Activated CD4-positive, alpha-beta T cell treated with anti-CD3 and anti-CD28 coated beads for 4 hours (primary cell): ENCODE results near the gene PTPN14.
"Not testable (repeated sequence)": the region's sequence is repeated elsewhere in the genome, so short reads cannot be mapped to it uniquely, and the experiment has no call there.

Experiments used
- DNase-seq, 2 donors: peaks; one replicate each; pipeline ENCODE4 v3.0.0-alpha.2; 2020

Gene PTPN14

GRCh38 chr1:214551436-214552173 is at the start of gene PTPN14:
TSS of gene PTPN14 (minus strand) at chr1:214551602. CDS start at chr1:214464803, 86,799 bp downstream.
- no peak for DNase-seq

GRCh38 chr1:214593158-214593557 is 41.8 kb upstream of the PTPN14 start:
- no peak for DNase-seq

GRCh38 chr1:214591918-214592317 is 40.5 kb upstream of the PTPN14 start:
- DNase-seq = not testable (repeated sequence)

- DNase-seq = no peak
These were observed 39.3 kb upstream of the PTPN14 start for GRCh38 chr1:214590696-214591095.

- DNase-seq = no peak
These were observed 37.7 kb upstream of the PTPN14 start for GRCh38 chr1:214588963-214589597.

- DNase-seq = no peak
These were observed 35.8 kb upstream of the PTPN14 start for GRCh38 chr1:214587165-214587564.

GRCh38 chr1:214586621-214587020 is 35.2 kb upstream of the PTPN14 start:
- no peak for DNase-seq

GRCh38 chr1:214584805-214585766 is 33.7 kb upstream of the PTPN14 start:
- no peak for DNase-seq

GRCh38 chr1:214583824-214584554 is 32.6 kb upstream of the PTPN14 start:
- no peak for DNase-seq

GRCh38 chr1:214583113-214583512 is 31.7 kb upstream of the PTPN14 start:
- DNase-seq = no peak

- DNase-seq = no peak
These were observed 31.0 kb upstream of the PTPN14 start for GRCh38 chr1:214582289-214582891.

- no peak for DNase-seq
These were observed 30.4 kb upstream of the PTPN14 start for GRCh38 chr1:214581785-214582184.

GRCh38 chr1:214579183-214579582 is 27.8 kb upstream of the PTPN14 start:
- DNase-seq = no peak

- DNase-seq = not testable (repeated sequence)
These were observed 24.7 kb upstream of the PTPN14 start for GRCh38 chr1:214576120-214576519.

GRCh38 chr1:214574598-214575411 is 23.4 kb upstream of the PTPN14 start:
- DNase-seq = no peak

- DNase-seq = no peak
These were observed 22.2 kb upstream of the PTPN14 start for GRCh38 chr1:214573386-214574318.

GRCh38 chr1:214571281-214571680 is 19.9 kb upstream of the PTPN14 start:
- DNase-seq = no peak

- DNase-seq = no peak
These were observed 19.0 kb upstream of the PTPN14 start for GRCh38 chr1:214570442-214570841.

- DNase-seq = no peak
These were observed 18.1 kb upstream of the PTPN14 start for GRCh38 chr1:214569357-214570004.

GRCh38 chr1:214568328-214568727 is 16.9 kb upstream of the PTPN14 start:
- DNase-seq = no peak
